Muscle layer of colon (tissue), 2 donors: ENCODE results near the gene SIRT2.
A peak's percentile ranks its signal among the peaks of the same experiment; 100 is the strongest.

ENCODE experiments used
- H3K27ac ChIP-seq: one replicate; pipeline ENCODE4 v1.7.0; 2013; ENCODE audit warnings: low read depth, mild to moderate bottlenecking, low read length, moderate library complexity
- H3K27me3 ChIP-seq, 2 donors: one replicate each; pipeline ENCODE4 v1.7.0; 2013; ENCODE audit warnings: low read length in 2 of 2, mild to moderate bottlenecking in 2 of 2; ENCODE audit not compliant: insufficient read depth in 2 of 2, control insufficient read depth in 1 of 2
- H3K36me3 ChIP-seq: one replicate; pipeline ENCODE4 v1.7.0; 2013; ENCODE audit warnings: mild to moderate bottlenecking, low read length; ENCODE audit not compliant: insufficient read depth
- H3K4me1 ChIP-seq: one replicate; pipeline ENCODE4 v1.7.0; 2013; ENCODE audit warnings: mild to moderate bottlenecking, low read length; ENCODE audit not compliant: insufficient read depth
- H3K4me3 ChIP-seq, 2 donors: one replicate each; pipeline ENCODE4 v1.7.0; 2013; ENCODE audit warnings: low read length in 2 of 2, low read depth in 1 of 2, mild to moderate bottlenecking in 1 of 2, moderate library complexity in 1 of 2
- H3K9ac ChIP-seq: one replicate; pipeline ENCODE4 v1.7.0; 2013; ENCODE audit warnings: low read length
- H3K9me3 ChIP-seq: one replicate; pipeline ENCODE4 v1.7.0; 2013; ENCODE audit warnings: mild to moderate bottlenecking, low read length
- donor health status: abdominal sarcoma.
- donor health status: Adenocarcinoma of cecum.

SIRT2 gene

GRCh38 chr19:38905620-38906019, 6.2 kb upstream of the SIRT2 start:
- no peaks in the 10 kb centered on the region for H3K9me3 ChIP-seq
- no peak overlapping the region for H3K4me3 ChIP-seq
- no peak overlapping the region for H3K27ac ChIP-seq
- H3K9ac ChIP-seq = no peak overlapping the region
- H3K36me3 ChIP-seq = peaks cover 26% of the 10 kb centered on the region
- H3K27me3 ChIP-seq = no peaks in the 10 kb centered on the region
- peaks cover 3% of the 10 kb centered on the region for H3K4me1 ChIP-seq

- Histone ChIP-seq H3K4me1 (peaks cover 9% of the 10 kb centered on the region), H3K36me3 (peaks cover 26% of the 10 kb centered on the region), H3K9ac (no peak overlapping the region), H3K9me3 (no peaks in the 10 kb centered on the region), H3K4me3 (no peak overlapping the region), H3K27me3 (no peaks in the 10 kb centered on the region), H3K27ac (no peak overlapping the region)
Observed at GRCh38 chr19:38904581-38905539, 5.4 kb upstream of the SIRT2 start.

GRCh38 chr19:38901683-38902082, 2.3 kb upstream of the SIRT2 start:
- Histone ChIP-seq H3K27me3 (no peaks in the 10 kb centered on the region), H3K9me3 (no peaks in the 10 kb centered on the region), H3K36me3 (peaks cover 13% of the 10 kb centered on the region), H3K4me3 (no peak overlapping the region), H3K27ac (no peak overlapping the region), H3K4me1 (peaks cover 27% of the 10 kb centered on the region), H3K9ac (no peak overlapping the region)

- Histone ChIP-seq H3K4me3 (peak overlapping the region; percentile 9 to 88), H3K27ac (no peak overlapping the region), H3K9ac (peak overlapping the region; percentile 87), H3K36me3 (peaks cover 10% of the 10 kb centered on the region), H3K9me3 (no peaks in the 10 kb centered on the region), H3K4me1 (peaks cover 31% of the 10 kb centered on the region), H3K27me3 (no peaks in the 10 kb centered on the region)
Observed at GRCh38 chr19:38900743-38901190, 1.3 kb upstream of the SIRT2 start.

- Histone ChIP-seq H3K27me3 (no peaks in the 10 kb centered on the region), H3K36me3 (peaks cover 5% of the 10 kb centered on the region), H3K9ac (peak overlapping the region; percentile 87), H3K9me3 (no peaks in the 10 kb centered on the region), H3K4me3 (peak overlapping the region; percentile 87 to 88), H3K27ac (peak overlapping the region; percentile 85), H3K4me1 (peaks cover 31% of the 10 kb centered on the region)
Observed at GRCh38 chr19:38900202-38900629, 798 bp upstream of the SIRT2 start.

GRCh38 chr19:38898788-38899446, 501 bp downstream of the SIRT2 start:
- Histone ChIP-seq H3K9ac (peak overlapping the region; percentile 73), H3K27me3 (no peaks in the 10 kb centered on the region), H3K36me3 (no peaks in the 10 kb centered on the region), H3K4me3 (peak overlapping the region; percentile 86 to 97), H3K27ac (peak overlapping the region; percentile 85), H3K4me1 (peaks cover 31% of the 10 kb centered on the region), H3K9me3 (no peaks in the 10 kb centered on the region)

GRCh38 chr19:38894968-38895367, 4.5 kb downstream of the SIRT2 start:
- Histone ChIP-seq H3K4me1 (peaks cover 22% of the 10 kb centered on the region), H3K27ac (no peak overlapping the region)

GRCh38 chr19:38893341-38893771, 6.1 kb downstream of the SIRT2 start:
- Histone ChIP-seq H3K4me3 (no peak overlapping the region), H3K4me1 (peaks cover 18% of the 10 kb centered on the region), H3K9me3 (no peaks in the 10 kb centered on the region), H3K27ac (no peak overlapping the region), H3K27me3 (no peaks in the 10 kb centered on the region), H3K36me3 (peaks cover 28% of the 10 kb centered on the region), H3K9ac (no peak overlapping the region)

More at GRCh38 chr19:38894968-38895367, 4.5 kb downstream of the SIRT2 start:
- Histone ChIP-seq H3K36me3 (peaks cover 12% of the 10 kb centered on the region), H3K9me3 (no peaks in the 10 kb centered on the region), H3K27me3 (no peaks in the 10 kb centered on the region), H3K9ac (no peak overlapping the region), H3K4me3 (no peak overlapping the region)

GRCh38 chr19:38892841-38893240, 6.6 kb downstream of the SIRT2 start:
- no peak overlapping the region for H3K4me3 ChIP-seq
- no peak overlapping the region for H3K9ac ChIP-seq
- peaks cover 30% of the 10 kb centered on the region for H3K36me3 ChIP-seq

GRCh38 chr19:38891771-38892170, 7.6 kb downstream of the SIRT2 start:
- H3K36me3 ChIP-seq = peaks cover 30% of the 10 kb centered on the region
- H3K9ac ChIP-seq = no peak overlapping the region
- no peak overlapping the region for H3K27ac ChIP-seq

More at GRCh38 chr19:38892841-38893240, 6.6 kb downstream of the SIRT2 start:
- H3K27ac ChIP-seq = no peak overlapping the region
- peaks cover 13% of the 10 kb centered on the region for H3K4me1 ChIP-seq
- H3K9me3 ChIP-seq = no peaks in the 10 kb centered on the region
- H3K27me3 ChIP-seq = no peaks in the 10 kb centered on the region

GRCh38 chr19:38890686-38891085, 8.7 kb downstream of the SIRT2 start:
- Histone ChIP-seq H3K27ac (no peak overlapping the region), H3K4me3 (no peak overlapping the region), H3K36me3 (peaks cover 30% of the 10 kb centered on the region), H3K27me3 (no peaks in the 10 kb centered on the region), H3K9ac (no peak overlapping the region), H3K4me1 (no peaks in the 10 kb centered on the region), H3K9me3 (no peaks in the 10 kb centered on the region)

More at GRCh38 chr19:38891771-38892170, 7.6 kb downstream of the SIRT2 start:
- no peak overlapping the region for H3K4me3 ChIP-seq
- no peaks in the 10 kb centered on the region for H3K27me3 ChIP-seq
- peaks cover 5% of the 10 kb centered on the region for H3K4me1 ChIP-seq
- no peaks in the 10 kb centered on the region for H3K9me3 ChIP-seq
